Psoas muscle (tissue), 8 donors: Measurements from ENCODE around the gene SELENOO. TPM values are rescaled to one million over a fixed set of nuclear protein-coding genes. Genes with fewer than 3 reads are reported as not detected.

Experiments used
- ATAC-seq, 4 donors: fragments of 200-7000 bp; cut with Tn5 transposase; one replicate each; pipeline ENCODE4 v1.9.1; 2020; ENCODE audit warnings: moderate library complexity in 3 of 4, mild to moderate bottlenecking in 2 of 4
- DNase-seq, 2 donors: peaks; one replicate each; pipeline ENCODE4 v3.0.0-alpha.2; 2020
- H3K27ac ChIP-seq: fragments of 200-600 bp; one replicate; pipeline ENCODE4 v1.8.0; 2022
- H3K27me3 ChIP-seq, 3 donors: fragments of 200-600 bp in 1 of 3; one replicate each; pipeline versions ENCODE4 v1.6.1 to v1.8.0; 2013 to 2022; ENCODE audit warnings: low read length in 2 of 3, mild to moderate bottlenecking in 2 of 3, moderate library complexity in 1 of 3; ENCODE audit not compliant: insufficient read depth in 3 of 3
- H3K36me3 ChIP-seq, 2 donors: fragments of 200-600 bp in 1 of 2; one replicate each; pipeline versions ENCODE4 v1.6.1 to v1.8.0; 2013 to 2022; ENCODE audit warnings: low read depth in 1 of 2, mild to moderate bottlenecking in 1 of 2, moderate library complexity in 1 of 2; ENCODE audit not compliant: insufficient read depth in 1 of 2
- H3K4me1 ChIP-seq: fragments of 200-600 bp; one replicate; pipeline ENCODE4 v1.8.0; 2022
- H3K4me3 ChIP-seq: fragments of 200-600 bp; one replicate; pipeline ENCODE4 v1.8.0; 2022; ENCODE audit warnings: mild to moderate bottlenecking
- H3K9me3 ChIP-seq: fragments of 200-600 bp; one replicate; pipeline ENCODE4 v1.8.0; 2022
- CTCF ChIP-seq: fragments of 200-600 bp; IDR thresholded peaks from one replicate; pipeline ENCODE4 v1.8.0; 2022; ENCODE audit warnings: antibody characterized with exemption
- WGBS, 3 donors: extraction: QIAGEN DNeasy Blood & Tissue Kit; methylation state at CpG; one replicate each; pipeline versions ENCODE4 v1.1.6 to v1.1.7; 2013; 5-methylcytosine and 5-hydroxymethylcytosine counted together
- intact Hi-C, 2 donors: fragments of 100-400 bp; cut with DNase I; formaldehyde crosslinking; loops; one replicate each; pipeline versions ENCODE4 v1.11.0 to v1.14.2; 2022
- polyA plus RNA-seq, 3 donors: library from polyadenylated mRNA; stranded (reverse); fragments of 200-250 nt; gene quantifications; one replicate each; pipeline ENCODE4 v1.2.3, GENCODE V29; 2013
- total RNA-seq, 4 donors: library from RNA; stranded (reverse); fragmentation: NEBNext Ultra II Directional in 2 of 4; extraction: Animal tissue kit (Norgen Biotek cat#: 25700) in 2 of 4; gene quantifications; one replicate each; pipeline versions ENCODE4 v1.2.1 to v1.2.4, GENCODE V29; 2021 to 2023
- donor health status: healthy with polysubstance abuse.
- donor health status: DM: no; HTN: no; CAD: no; lungs with moderate emphysema.
- donor health status: Bipolar disorder and iron deficiency.
- donor health status: healthy.
- donor health status: DM: yes; HTN: yes; CAD: no.
- donor health status: DM: no; HTN: no; CAD: no.
- donor health status: DM: no; HTN: no; CAD: no.
- donor health status: DM: yes; HTN: yes; CAD: no.

The SELENOO gene
- total and polyA plus RNA-seq, 7 donors, result 10.0 to 26.6 (median 20.0) TPM

GRCh38 chr22:50249341-50250248, 48.8 kb downstream of the SELENOO start:
- DNase-seq, result peak in 1 of 2 donors; percentile 54
- Histone ChIP-seq H3K27me3 (no peaks in the 10 kb centered on the region), H3K36me3 (peaks cover 0 to 54% of the 10 kb centered on the region in 2 donors), H3K4me1 (peaks cover 28% of the 10 kb centered on the region), H3K27ac (no peak overlapping the region), H3K9me3 (no peaks in the 10 kb centered on the region), H3K4me3 (peak overlapping the region; percentile 70)
- intact Hi-C loops, result loop anchor here (2.0 to 10.0 kb wide), 5 partner anchors 53 to 255 kb away; partner anchors contain the start of genes DENND6B (in 1 of the 2), LMF2 (in 1 of the 2), NCAPH2 (in 1 of the 2) and PPP6R2 (in 1 of the 2)
- TF ChIP-seq CTCF, result no peak
- ATAC-seq, result no peak
- WGBS, 3 donors, result 76 to 86% (median 77%) methylated on average over 31 to 32 of the region's 32 CpGs

GRCh38 chr22:50250249-50250554, 49.4 kb downstream of the SELENOO start:
- Histone ChIP-seq H3K4me1 (peaks cover 28% of the 10 kb centered on the region), H3K27me3 (no peaks in the 10 kb centered on the region), H3K4me3 (peak overlapping the region; percentile 70), H3K36me3 (peaks cover 0 to 60% of the 10 kb centered on the region in 2 donors), H3K9me3 (no peaks in the 10 kb centered on the region), H3K27ac (no peak overlapping the region)
- DNase-seq, result no peak
- intact Hi-C loops, result loop anchor here (2.0 to 10.0 kb wide), 5 partner anchors 53 to 255 kb away; partner anchors contain the start of genes DENND6B (in 1 of the 2), LMF2 (in 1 of the 2), NCAPH2 (in 1 of the 2) and PPP6R2 (in 1 of the 2)
- no peak for TF ChIP-seq CTCF
- WGBS, 3 donors, result 49 to 66% (median 51%) methylated on average over 11 of the region's 11 CpGs
- peak in 1 of 4 donors; percentile 0 for ATAC-seq

GRCh38 chr22:50250555-50251476, 50.0 kb downstream of the SELENOO start, which contains the start of gene HDAC10:
Gene HDAC10 (minus strand): TSS chr22:50251265. CDS start chr22:50251032, 233 bp downstream.
- Histone ChIP-seq H3K4me1 (peaks cover 23% of the 10 kb centered on the region), H3K27ac (peak within 1 kb of the TSS; percentile 63), H3K9me3 (no peaks in the 10 kb centered on the region), H3K27me3 (no peaks in the 10 kb centered on the region), H3K36me3 (peaks cover 0 to 65% of the 10 kb centered on the region in 2 donors), H3K4me3 (peak within 1 kb of the TSS; percentile 70)
- DNase-seq (peak; percentile 80 to 87), ATAC-seq (peak; percentile 28 to 53 (median 45))
- WGBS, 3 donors, result 1 to 2% (median 2%) methylated on average over 35 to 81 of the region's 81 CpGs
- intact Hi-C loops, result loop anchor here (2.0 to 10.0 kb wide), 5 partner anchors 52 to 254 kb away; partner anchors contain the start of genes DENND6B (in 1 of the 2), LMF2 (in 1 of the 2), NCAPH2 (in 1 of the 2) and PPP6R2 (in 1 of the 2)
- TF ChIP-seq CTCF, result no peak

- Histone ChIP-seq H3K27me3 (no peaks in the 10 kb centered on the region), H3K27ac (peak overlapping the region; percentile 63), H3K9me3 (no peaks in the 10 kb centered on the region), H3K4me3 (peak overlapping the region; percentile 70), H3K36me3 (peaks cover 0 to 65% of the 10 kb centered on the region in 2 donors), H3K4me1 (peaks cover 21% of the 10 kb centered on the region)
- intact Hi-C loops, result loop anchor here (2.0 to 10.0 kb wide), 5 partner anchors 51 to 253 kb away; partner anchors contain the start of genes DENND6B (in 1 of the 2), LMF2 (in 1 of the 2), NCAPH2 (in 1 of the 2) and PPP6R2 (in 1 of the 2)
- DNase-seq (no peak), ATAC-seq (peak in 3 of 4 donors; percentile 3 to 11 (median 5))
- 8 to 15% (median 11%) methylated on average over 32 to 36 of the region's 36 CpGs for WGBS, 3 donors
- TF ChIP-seq CTCF, result no peak
Measured at GRCh38 chr22:50251477-50252081, 50.8 kb downstream of the SELENOO start.
